Ectodermal cell (in vitro differentiated cells): ENCODE results near the gene ZNF613.
"Not testable (repeated sequence)": the region's sequence is repeated elsewhere in the genome, so short reads cannot be mapped to it uniquely, and the experiment has no call there.

Experiments
- H3K27ac ChIP-seq: 2 replicates; pipeline ENCODE4 v1.7.0; 2013; ENCODE audit warnings: mild to moderate bottlenecking, low read depth, low read length; ENCODE audit not compliant: insufficient read depth, poor library complexity, severe bottlenecking
- H3K27me3 ChIP-seq: 2 replicates; pipeline ENCODE4 v1.7.0; 2013; ENCODE audit warnings: mild to moderate bottlenecking, low read length; ENCODE audit not compliant: insufficient read depth, control insufficient read depth, poor library complexity, severe bottlenecking
- H3K36me3 ChIP-seq: one replicate; pipeline ENCODE4 v1.7.0; 2013; ENCODE audit warnings: low read length; ENCODE audit not compliant: control insufficient read depth, insufficient read depth
- H3K4me1 ChIP-seq: one replicate; pipeline ENCODE4 v1.7.0; 2013; ENCODE audit warnings: low read length; ENCODE audit not compliant: control insufficient read depth, insufficient read depth
- H3K4me3 ChIP-seq: 2 replicates; pipeline ENCODE4 v1.7.0; 2013; ENCODE audit warnings: low read depth, low read length, control low read depth; ENCODE audit not compliant: insufficient read depth
- H3K9me3 ChIP-seq: 2 replicates; pipeline ENCODE4 v1.7.0; 2013; ENCODE audit warnings: mild to moderate bottlenecking, low read length, moderate library complexity; ENCODE audit not compliant: control insufficient read depth
- WGBS, 2 experiments: methylation state at CpG; one replicate each; pipeline ENCODE4 v1.1.7; 2013; ENCODE audit warnings: missing lambda C conversion rate in 2 of 2; 5-methylcytosine and 5-hydroxymethylcytosine counted together

ZNF613 gene

GRCh38 chr19:51905206-51905605 is 22.1 kb upstream of the ZNF613 start:
- Histone ChIP-seq H3K27me3 (no peaks in the 10 kb centered on the region), H3K4me1 (no peaks in the 10 kb centered on the region), H3K9me3 (no peaks in the 10 kb centered on the region), H3K4me3 (peak overlapping the region; percentile 91), H3K36me3 (peaks cover 19% of the 10 kb centered on the region), H3K27ac (no peak overlapping the region)
- WGBS, 2 experiments, result 40 to 62% methylated on average over 1 to 3 of the region's 3 CpGs

- 67 to 88% methylated on average over 1 to 2 of the region's 3 CpGs for WGBS, 2 experiments
- H3K4me3 ChIP-seq, H3K9me3 ChIP-seq, H3K4me1 ChIP-seq, H3K27ac ChIP-seq, H3K27me3 ChIP-seq: not testable (repeated sequence)
- peaks cover 15% of the 10 kb centered on the region for H3K36me3 ChIP-seq
Observed at GRCh38 chr19:51905639-51906038, 21.6 kb upstream of the ZNF613 start.

GRCh38 chr19:51906108-51906507 is 21.2 kb upstream of the ZNF613 start:
- H3K27ac ChIP-seq, H3K9me3 ChIP-seq, H3K4me1 ChIP-seq, H3K27me3 ChIP-seq, H3K4me3 ChIP-seq: not testable (repeated sequence)
- WGBS, 2 experiments, result 69 to 71% methylated on average over 9 of the region's 9 CpGs
- peaks cover 10% of the 10 kb centered on the region for H3K36me3 ChIP-seq

GRCh38 chr19:51907981-51908380 is 19.3 kb upstream of the ZNF613 start:
- H3K36me3 ChIP-seq, H3K9me3 ChIP-seq, H3K27ac ChIP-seq, H3K4me1 ChIP-seq, H3K4me3 ChIP-seq, H3K27me3 ChIP-seq: not testable (repeated sequence)
- WGBS, 2 experiments, result 64 to 69% methylated on average over 4 to 5 of the region's 5 CpGs

- Histone ChIP-seq H3K4me1 (no peaks in the 10 kb centered on the region), H3K36me3 (no peaks in the 10 kb centered on the region), H3K9me3 (peaks cover 24% of the 10 kb centered on the region), H3K27ac (no peak overlapping the region), H3K27me3 (no peaks in the 10 kb centered on the region), H3K4me3 (no peak overlapping the region)
- WGBS, 2 experiments, result 75 to 88% methylated on average over 3 of the region's 5 CpGs
Observed at GRCh38 chr19:51915324-51915867, 11.9 kb upstream of the ZNF613 start.

- H3K36me3 ChIP-seq, result no peaks in the 10 kb centered on the region
Observed at GRCh38 chr19:51916167-51916566, 11.1 kb upstream of the ZNF613 start.

GRCh38 chr19:51919606-51920005 is 7.7 kb upstream of the ZNF613 start:
- WGBS, 2 experiments, result 84 to 87% methylated on average over 3 of the region's 3 CpGs
- peaks cover 18% of the 10 kb centered on the region for H3K9me3 ChIP-seq

More at GRCh38 chr19:51916167-51916566, 11.1 kb upstream of the ZNF613 start:
- Histone ChIP-seq H3K27me3 (no peaks in the 10 kb centered on the region), H3K4me1 (no peaks in the 10 kb centered on the region), H3K27ac (no peak overlapping the region), H3K9me3 (peaks cover 24% of the 10 kb centered on the region), H3K4me3 (no peak overlapping the region)
- 75 to 91% methylated on average over 1 of the region's 1 CpG for WGBS, 2 experiments

GRCh38 chr19:51921949-51922348 is 5.3 kb upstream of the ZNF613 start:
- no peaks in the 10 kb centered on the region for H3K27me3 ChIP-seq
- WGBS, 2 experiments, result 87 to 89% methylated on average over 8 of the region's 8 CpGs
- H3K4me1 ChIP-seq, result no peaks in the 10 kb centered on the region
- peaks cover 7% of the 10 kb centered on the region for H3K9me3 ChIP-seq
- H3K4me3 ChIP-seq, result no peak overlapping the region
- H3K27ac ChIP-seq, result no peak overlapping the region
- no peaks in the 10 kb centered on the region for H3K36me3 ChIP-seq

More at GRCh38 chr19:51919606-51920005, 7.7 kb upstream of the ZNF613 start:
- H3K4me1 ChIP-seq, result no peaks in the 10 kb centered on the region
- no peaks in the 10 kb centered on the region for H3K36me3 ChIP-seq
- H3K27ac ChIP-seq, result no peak overlapping the region
- H3K27me3 ChIP-seq, result no peaks in the 10 kb centered on the region
- H3K4me3 ChIP-seq, result no peak overlapping the region

GRCh38 chr19:51926426-51926783 is 867 bp upstream of the ZNF613 start:
- no peaks in the 10 kb centered on the region for H3K27me3 ChIP-seq
- H3K4me3 ChIP-seq, result peak overlapping the region; percentile 61
- no peak overlapping the region for H3K27ac ChIP-seq
- WGBS, 2 experiments, result 28 to 33% methylated on average over 11 of the region's 11 CpGs
- H3K36me3 ChIP-seq, result no peaks in the 10 kb centered on the region
- no peaks in the 10 kb centered on the region for H3K4me1 ChIP-seq
- H3K9me3 ChIP-seq, result peaks cover 4% of the 10 kb centered on the region

- peaks cover 2% of the 10 kb centered on the region for H3K9me3 ChIP-seq
- peak overlapping the region; percentile 61 for H3K4me3 ChIP-seq
- H3K36me3 ChIP-seq, result peaks cover 7% of the 10 kb centered on the region
- H3K27me3 ChIP-seq, result no peaks in the 10 kb centered on the region
- no peak overlapping the region for H3K27ac ChIP-seq
- H3K4me1 ChIP-seq, result no peaks in the 10 kb centered on the region
- WGBS, 2 experiments, result 45 to 46% methylated on average over 13 of the region's 13 CpGs
Observed at GRCh38 chr19:51927859-51928258, 587 bp downstream of the ZNF613 start.

GRCh38 chr19:51931921-51932320 is 4.6 kb downstream of the ZNF613 start:
- Histone ChIP-seq H3K4me3 (no peak overlapping the region), H3K36me3 (peaks cover 37% of the 10 kb centered on the region), H3K4me1 (no peaks in the 10 kb centered on the region), H3K9me3 (peaks cover 3% of the 10 kb centered on the region), H3K27me3 (no peaks in the 10 kb centered on the region), H3K27ac (no peak overlapping the region)
- 93 to 95% methylated on average over 8 of the region's 8 CpGs for WGBS, 2 experiments
